IgD-negative memory B cell (primary cell): ENCODE results near the gene TIGD3. TPM values are rescaled to one million over a fixed set of nuclear protein-coding genes. Genes with fewer than 3 reads are reported as not detected.

Experiments used
- polyA plus RNA-seq: library from polyadenylated mRNA; unstranded; fragments of 300-500 nt; fragmentation: Illumina TruSeq; gene quantifications from one replicate; pipeline ENCODE4 v1.2.3, GENCODE V29; 2021

The TIGD3 gene
- polyA plus RNA-seq, 1 donor from 2014 or later = 2.3 TPM

Other genes starting within 250 kb of the TIGD3 start
- 18.2 TPM for gene TM7SF2, start 242.9 kb upstream of the TIGD3 start, polyA plus RNA-seq
- 20.2 TPM for gene ZNHIT2, start 237.1 kb upstream of the TIGD3 start, polyA plus RNA-seq
- 1,422 TPM for gene FAU, start 232.6 kb upstream of the TIGD3 start, polyA plus RNA-seq
- 95.5 TPM for gene MRPL49, start 232.4 kb upstream of the TIGD3 start, polyA plus RNA-seq
- 61.2 TPM for gene SYVN1, start 220.2 kb upstream of the TIGD3 start, polyA plus RNA-seq
- gene SPDYC, start 184.5 kb upstream of the TIGD3 start, polyA plus RNA-seq = not detected
- gene CAPN1, start 172.8 kb upstream of the TIGD3 start, polyA plus RNA-seq = 113 TPM
- 13.0 TPM for gene POLA2, start 92.8 kb upstream of the TIGD3 start, polyA plus RNA-seq
- gene CDC42EP2, start 39.9 kb upstream of the TIGD3 start, polyA plus RNA-seq = not detected
- 77.7 TPM for gene DPF2, start 20.9 kb upstream of the TIGD3 start, polyA plus RNA-seq
- gene SLC25A45, start 27.9 kb downstream of the TIGD3 start, polyA plus RNA-seq = 17.8 TPM
- gene FRMD8, start 31.9 kb downstream of the TIGD3 start, polyA plus RNA-seq = 54.2 TPM
- 1.2 TPM for gene NEAT1, start 68.0 kb downstream of the TIGD3 start, polyA plus RNA-seq
- gene MALAT1, start 144.3 kb downstream of the TIGD3 start, polyA plus RNA-seq = 3,054 TPM
- gene SCYL1, start 170.3 kb downstream of the TIGD3 start, polyA plus RNA-seq = 34.0 TPM
- 37.4 TPM for gene LTBP3, start 203.6 kb downstream of the TIGD3 start, polyA plus RNA-seq
- 86.4 TPM for gene ZNRD2, start 215.7 kb downstream of the TIGD3 start, polyA plus RNA-seq
- 49.0 TPM for gene FAM89B, start 217.8 kb downstream of the TIGD3 start, polyA plus RNA-seq
- 16.1 TPM for gene EHBP1L1, start 221.3 kb downstream of the TIGD3 start, polyA plus RNA-seq
- gene KCNK7, start 241.0 kb downstream of the TIGD3 start, polyA plus RNA-seq = not detected